Parathyroid adenoma (tissue), 2 donors: Measurements from ENCODE around the gene KIRREL3.

Experiments used
- H2AFZ ChIP-seq: fragments of 300-600 bp; sonication (generic); one replicate; pipeline ENCODE4 v1.7.0; 2017; ENCODE audit warnings: antibody characterized with exemption, mild to moderate bottlenecking
- H3K27ac ChIP-seq: fragments of 300-600 bp; sonication (generic); one replicate; pipeline ENCODE4 v1.7.0; 2017
- H3K27me3 ChIP-seq: fragments of 300-600 bp; sonication (generic); one replicate; pipeline ENCODE4 v1.7.0; 2017; ENCODE audit warnings: low read length; ENCODE audit not compliant: control insufficient read depth, insufficient read depth
- H3K36me3 ChIP-seq: fragments of 300-600 bp; sonication (generic); one replicate; pipeline ENCODE4 v1.7.0; 2017; ENCODE audit warnings: low read length; ENCODE audit not compliant: control insufficient read depth, insufficient read depth
- H3K4me1 ChIP-seq: fragments of 300-600 bp; sonication (generic); one replicate; pipeline ENCODE4 v1.7.0; 2017; ENCODE audit warnings: control low read depth
- H3K4me2 ChIP-seq: fragments of 300-600 bp; sonication (generic); one replicate; pipeline ENCODE4 v1.7.0; 2017; ENCODE audit warnings: low read length
- H3K4me3 ChIP-seq: fragments of 300-600 bp; sonication (generic); one replicate; pipeline ENCODE4 v1.7.0; 2017; ENCODE audit warnings: low read depth, low read length
- H3K79me2 ChIP-seq: fragments of 300-600 bp; sonication (generic); one replicate; pipeline ENCODE4 v1.7.0; 2017; ENCODE audit warnings: control low read depth
- H3K9ac ChIP-seq: fragments of 300-600 bp; sonication (generic); one replicate; pipeline ENCODE4 v1.7.0; 2017; ENCODE audit warnings: mild to moderate bottlenecking
- H3K9me3 ChIP-seq: fragments of 300-600 bp; sonication (generic); one replicate; pipeline ENCODE4 v1.7.0; 2017; ENCODE audit warnings: low read length; ENCODE audit not compliant: control insufficient read depth
- CTCF ChIP-seq: fragments of 300-600 bp; sonication (generic); IDR thresholded peaks from one replicate; pipeline ENCODE4 v1.7.0; 2017; ENCODE audit warnings: antibody characterized with exemption, mild to moderate bottlenecking
- donor health status: primary hyperparathyroidism.

The KIRREL3 gene

GRCh38 chr11:126394036-126394435 is 606.5 kb downstream of the KIRREL3 start:
- no peaks in the 10 kb centered on the region for H3K79me2 ChIP-seq
- no peak for TF ChIP-seq CTCF
- H3K4me2 ChIP-seq: no peak overlapping the region
- H3K9ac ChIP-seq: no peak overlapping the region
- no peak overlapping the region for H2AFZ ChIP-seq
- no peak overlapping the region for H3K4me3 ChIP-seq
- H3K4me1 ChIP-seq: no peaks in the 10 kb centered on the region
- H3K27me3 ChIP-seq: no peaks in the 10 kb centered on the region
- no peaks in the 10 kb centered on the region for H3K36me3 ChIP-seq
- H3K27ac ChIP-seq: no peak overlapping the region
- H3K9me3 ChIP-seq: no peaks in the 10 kb centered on the region

- Histone ChIP-seq H3K9ac (no peak overlapping the region), H3K27ac (no peak overlapping the region), H3K4me1 (no peaks in the 10 kb centered on the region), H3K4me3 (no peak overlapping the region), H3K36me3 (no peaks in the 10 kb centered on the region), H3K27me3 (no peaks in the 10 kb centered on the region), H2AFZ (no peak overlapping the region), H3K79me2 (no peaks in the 10 kb centered on the region), H3K4me2 (no peak overlapping the region), H3K9me3 (no peaks in the 10 kb centered on the region)
- no peak for TF ChIP-seq CTCF
These were observed 607.4 kb downstream of the KIRREL3 start for GRCh38 chr11:126393143-126393542.

GRCh38 chr11:126392633-126393013 is 607.9 kb downstream of the KIRREL3 start:
- H3K36me3 ChIP-seq: no peaks in the 10 kb centered on the region
- H3K4me1 ChIP-seq: no peaks in the 10 kb centered on the region
- no peak overlapping the region for H3K27ac ChIP-seq
- no peaks in the 10 kb centered on the region for H3K9me3 ChIP-seq
- TF ChIP-seq CTCF: no peak
- no peaks in the 10 kb centered on the region for H3K79me2 ChIP-seq
- no peak overlapping the region for H3K4me3 ChIP-seq
- H2AFZ ChIP-seq: no peak overlapping the region
- no peak overlapping the region for H3K9ac ChIP-seq
- no peak overlapping the region for H3K4me2 ChIP-seq
- no peaks in the 10 kb centered on the region for H3K27me3 ChIP-seq

GRCh38 chr11:126391970-126392632 is 608.5 kb downstream of the KIRREL3 start:
- no peaks in the 10 kb centered on the region for H3K4me1 ChIP-seq
- H3K27ac ChIP-seq: no peak overlapping the region
- no peaks in the 10 kb centered on the region for H3K27me3 ChIP-seq
- no peak overlapping the region for H3K4me2 ChIP-seq
- no peak overlapping the region for H2AFZ ChIP-seq
- no peaks in the 10 kb centered on the region for H3K36me3 ChIP-seq
- no peaks in the 10 kb centered on the region for H3K9me3 ChIP-seq
- no peak for TF ChIP-seq CTCF
- no peak overlapping the region for H3K4me3 ChIP-seq
- H3K79me2 ChIP-seq: no peaks in the 10 kb centered on the region
- H3K9ac ChIP-seq: no peak overlapping the region

DNA sequence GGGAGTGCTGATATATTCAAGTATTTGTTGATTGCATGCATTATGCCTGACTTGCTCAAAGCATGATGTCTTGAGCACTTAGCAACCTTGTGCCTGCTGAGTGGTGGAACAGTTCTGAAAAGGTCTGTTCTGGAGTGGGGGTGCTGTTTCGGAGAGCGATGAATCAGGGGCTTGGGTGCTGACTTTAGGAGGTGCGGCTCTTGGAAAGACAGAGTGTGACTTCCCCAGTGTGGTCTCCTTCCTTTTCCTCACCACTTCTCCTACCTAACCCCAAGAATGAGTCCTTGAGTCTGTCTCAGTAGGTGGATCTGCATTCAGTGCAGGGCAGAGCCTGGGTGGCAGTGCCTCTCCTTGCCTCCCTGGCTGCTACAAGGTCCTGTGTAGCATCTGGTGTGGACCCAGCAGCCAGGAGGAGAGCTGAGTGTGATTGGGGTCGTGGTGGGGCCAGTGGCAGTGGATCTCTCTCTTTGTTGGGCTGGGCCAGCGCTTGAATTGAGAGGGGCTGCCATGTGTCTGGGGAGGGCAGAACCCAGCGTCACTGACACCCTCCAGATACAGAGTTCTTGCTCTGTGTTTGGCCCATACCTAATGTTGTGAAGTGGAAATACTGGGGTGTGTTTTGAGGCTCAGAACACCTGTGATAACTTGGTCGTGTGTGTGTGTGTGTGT is 609.1 kb downstream of the KIRREL3 start:
- Histone ChIP-seq H3K4me1 (no peaks in the 10 kb centered on the region), H2AFZ (no peak overlapping the region), H3K4me2 (no peak overlapping the region), H3K36me3 (no peaks in the 10 kb centered on the region), H3K9me3 (no peaks in the 10 kb centered on the region), H3K4me3 (no peak overlapping the region), H3K79me2 (no peaks in the 10 kb centered on the region), H3K27me3 (no peaks in the 10 kb centered on the region), H3K27ac (no peak overlapping the region), H3K9ac (no peak overlapping the region)
- no peak for TF ChIP-seq CTCF
